SK-N-SH (cell line): ENCODE results near the gene PROX1. TPM values are rescaled to one million over a fixed set of nuclear protein-coding genes. Genes with fewer than 3 reads are reported as not detected.

Experiments
- CTCF ChIA-PET: fragments of 300-600, 350-600 bp; formaldehyde crosslinking; extraction: SDS; loops from one replicate; lab custom pipeline; 2021; lab: Yijun Ruan, JAX
- POLR2A ChIA-PET: fragments of 350-600 bp; sonication (Branson Sonifier 250); formaldehyde crosslinking; extraction: SDS; loops from one replicate; lab custom pipeline; 2020; ENCODE audit warnings: antibody characterized with exemption, inconsistent platforms; lab: Yijun Ruan, JAX
- DNase-seq: peaks from one replicate; pipeline ENCODE4 v3.0.0; 2012
- H2AFZ ChIP-seq: fragments of 200-600 bp; sonication (generic); 2 replicates; pipeline ENCODE4 v1.8.1; 2016; ENCODE audit warnings: antibody characterized with exemption, mild to moderate bottlenecking, low read depth
- H3F3A ChIP-seq: fragments of 200-600 bp; sonication (generic); replicated peaks from 2 replicates; pipeline ENCODE3; 2016; ENCODE audit warnings: antibody characterized with exemption, mild to moderate bottlenecking; ENCODE audit not compliant: insufficient read depth
- H3K27ac ChIP-seq, 2 experiments: fragments of 200-500 bp in 1 of 2; fragments of 200-600 bp in 1 of 2; sonication (Bioruptor generic) in 1 of 2; sonication (generic), shearing (Covaris generic) in 1 of 2; 2 replicates each; pipeline versions ENCODE4 v1.5.1 to v1.6.1; 2014 to 2016; ENCODE audit warnings: low read depth in 2 of 2, inconsistent platforms in 1 of 2, low read length in 1 of 2, mild to moderate bottlenecking in 1 of 2, mixed read lengths in 1 of 2
- H3K27me3 ChIP-seq: fragments of 200-600 bp; sonication (generic), shearing (Covaris generic); 2 replicates; pipeline ENCODE4 v1.6.1; 2016; ENCODE audit warnings: mixed run types; ENCODE audit not compliant: insufficient read depth
- H3K36me3 ChIP-seq, 2 experiments: fragments of 200-500 bp in 1 of 2; fragments of 200-600 bp in 1 of 2; sonication (Bioruptor generic) in 1 of 2; sonication (generic) in 1 of 2; replicated peaks in 1 of 2; 2 replicates each; pipeline versions ENCODE3 to v1.5.1; 2014 to 2016; ENCODE audit warnings: low read length in 1 of 2, mild to moderate bottlenecking in 1 of 2; ENCODE audit not compliant: insufficient read depth in 2 of 2, control insufficient read depth in 1 of 2
- H3K4me1 ChIP-seq, 2 experiments: fragments of 200-500 bp in 1 of 2; fragments of 200-600 bp in 1 of 2; sonication (Bioruptor generic) in 1 of 2; sonication (generic), shearing (Covaris generic) in 1 of 2; 2 replicates each; pipeline versions ENCODE4 v1.5.1 to v1.6.1; 2014 to 2016; ENCODE audit warnings: low read depth in 1 of 2, low read length in 1 of 2, mixed run types in 1 of 2; ENCODE audit not compliant: insufficient read depth in 2 of 2, control insufficient read depth in 1 of 2
- H3K4me2 ChIP-seq: fragments of 200-600 bp; sonication (generic), shearing (Covaris generic); 2 replicates; pipeline ENCODE4 v1.6.1; 2017; ENCODE audit warnings: mixed run types
- H3K4me3 ChIP-seq, 2 experiments: fragments of 200-500 bp in 1 of 2; fragments of 200-600 bp in 1 of 2; sonication (Bioruptor generic) in 1 of 2; sonication (generic), shearing (Covaris generic) in 1 of 2; 2 replicates each; pipeline versions ENCODE4 v1.5.1 to v1.8.1; 2014 to 2016; ENCODE audit warnings: low read depth in 2 of 2, inconsistent platforms in 1 of 2, low read length in 1 of 2, mild to moderate bottlenecking in 1 of 2, mixed read lengths in 1 of 2, moderate library complexity in 1 of 2
- H3K79me2 ChIP-seq: fragments of 200-600 bp; sonication (generic); 2 replicates; pipeline ENCODE4 v1.8.1; 2017; ENCODE audit warnings: mild to moderate bottlenecking; ENCODE audit not compliant: insufficient read depth
- H3K9ac ChIP-seq: fragments of 200-600 bp; sonication (generic); 2 replicates; pipeline ENCODE4 v1.6.1; 2017; ENCODE audit warnings: mixed run types
- H3K9me2 ChIP-seq: fragments of 200-600 bp; sonication (generic); 2 replicates; pipeline ENCODE4 v1.6.1; 2017; ENCODE audit warnings: mixed run types
- H3K9me3 ChIP-seq: fragments of 200-600 bp; sonication (generic); 2 replicates; pipeline ENCODE4 v1.6.1; 2017; ENCODE audit warnings: mixed run types, mild to moderate bottlenecking, moderate library complexity
- H4K20me1 ChIP-seq: fragments of 200-600 bp; sonication (generic); 2 replicates; pipeline ENCODE4 v1.6.1; 2017; ENCODE audit warnings: mild to moderate bottlenecking, mixed run types; ENCODE audit not compliant: insufficient read depth
- CHD2 ChIP-seq: fragments of 150-350 bp; IDR thresholded peaks from 2 replicates; pipeline ENCODE4 v1.6.1; 2018; ENCODE audit warnings: low read length; ENCODE audit not compliant: partially characterized antibody
- FOSL2 ChIP-seq: IDR thresholded peaks from 2 replicates; pipeline ENCODE4 v1.4.0; 2012; ENCODE audit warnings: low read depth, mild to moderate bottlenecking, moderate library complexity, borderline replicate concordance
- FOXJ3 ChIP-seq: sonication (generic); formaldehyde crosslinking; IDR thresholded peaks from 2 replicates; pipeline ENCODE4 v1.5.1; 2020; ENCODE audit warnings: mild to moderate bottlenecking, missing genetic modification reagents
- FOXM1 ChIP-seq: IDR thresholded peaks from 2 replicates; pipeline ENCODE4 v1.4.0; 2012; ENCODE audit warnings: low read depth, mild to moderate bottlenecking
- GABPA ChIP-seq: IDR thresholded peaks from 2 replicates; pipeline ENCODE4 v1.4.0; 2012; ENCODE audit warnings: low read depth, mild to moderate bottlenecking
- GATA2 ChIP-seq: sonication (generic); formaldehyde crosslinking; IDR thresholded peaks from 2 replicates; pipeline ENCODE4 v1.5.0; 2020; ENCODE audit warnings: mild to moderate bottlenecking, missing genetic modification reagents
- MXI1 ChIP-seq: IDR thresholded peaks from 2 replicates; pipeline ENCODE4 v1.6.1; 2012; ENCODE audit warnings: mild to moderate bottlenecking, low read depth, low read length, improper control_type of control experiment
- NFIC ChIP-seq: IDR thresholded peaks from 2 replicates; pipeline ENCODE4 v1.4.0; 2012; ENCODE audit warnings: borderline replicate concordance
- POLR2AphosphoS5 ChIP-seq: IDR thresholded peaks from 2 replicates; pipeline ENCODE4 v1.6.1; 2012; ENCODE audit warnings: low read depth, low read length
- RAD21 ChIP-seq: IDR thresholded peaks from 2 replicates; pipeline ENCODE4 v1.6.1; 2012; ENCODE audit warnings: mild to moderate bottlenecking, low read length
- RFX5 ChIP-seq: IDR thresholded peaks from 2 replicates; pipeline ENCODE4 v1.6.1; 2012; ENCODE audit warnings: mild to moderate bottlenecking, improper control_type of control experiment, low read length
- SIN3A ChIP-seq: IDR thresholded peaks from 2 replicates; pipeline ENCODE4 v1.6.1; 2012; ENCODE audit warnings: low read depth, mild to moderate bottlenecking, low read length, moderate library complexity, borderline replicate concordance
- TAF1 ChIP-seq: IDR thresholded peaks from 2 replicates; pipeline ENCODE4 v1.6.1; 2012; ENCODE audit warnings: low read depth, mild to moderate bottlenecking, low read length, moderate library complexity, borderline replicate concordance
- WGBS: methylation state at CpG from one replicate; pipeline ENCODE4 v1.1.6; 2017; ENCODE audit warnings: low lambda C conversion rate; 5-methylcytosine and 5-hydroxymethylcytosine counted together
- polyA plus RNA-seq, 3 experiments: library from polyadenylated mRNA; depleted of rRNA; stranded (reverse); fragments of >200 nt; gene quantifications; 2 replicates each; pipeline ENCODE4 v1.2.3, GENCODE V29; 2012
- TF ChIP-seq, protein P1 (sequence below): IDR thresholded peaks from 2 replicates; pipeline ENCODE4 v1.4.0; 2012; ENCODE audit warnings: low read depth
- TF ChIP-seq, protein P2 (sequence below): fragments of 200-600 bp; sonication (generic); IDR thresholded peaks from 2 replicates; pipeline ENCODE4 v1.6.1; 2017; ENCODE audit warnings: antibody characterized with exemption, mild to moderate bottlenecking, moderate library complexity

The PROX1 gene
- polyA plus RNA-seq, 1 of the 3 experiments (the other 2 are of a cell fraction), result 0.25 TPM

DNA sequence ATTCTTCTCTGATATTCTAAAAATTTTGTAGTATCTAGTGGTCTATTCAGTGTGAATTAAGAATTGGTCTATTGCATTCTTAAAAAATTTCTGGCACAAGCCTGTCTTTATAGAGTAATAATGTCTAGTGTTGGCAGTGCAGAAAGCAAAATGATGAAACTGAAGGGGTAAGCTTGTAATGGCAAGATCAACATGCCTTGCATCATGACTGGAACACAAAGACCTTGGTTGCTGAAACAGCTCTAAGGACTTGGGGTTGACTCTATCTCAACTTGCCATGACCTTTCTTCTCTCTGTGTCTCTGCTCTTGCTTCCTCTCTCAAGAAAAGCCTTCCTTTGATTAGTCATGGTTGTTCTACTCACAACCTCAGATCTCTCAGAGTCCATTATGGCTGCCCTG, 46.8 kb upstream of the PROX1 start:
- no peaks in the 10 kb centered on the region for H3F3A ChIP-seq
- no peak overlapping the region for H3K9ac ChIP-seq
- DNase-seq, result no peak
- ChIA-PET CTCF (no interaction called here), POLR2A (no interaction called here)
- H3K79me2 ChIP-seq, result no peaks in the 10 kb centered on the region
- H3K4me1 ChIP-seq, result no peaks in the 10 kb centered on the region
- H3K4me3 ChIP-seq, result no peak overlapping the region
- H3K36me3 ChIP-seq, result no peaks in the 10 kb centered on the region
- H3K27ac ChIP-seq, result no peak overlapping the region
- no peaks in the 10 kb centered on the region for H3K9me3 ChIP-seq
- H3K4me2 ChIP-seq, result no peak overlapping the region
- TF ChIP-seq CHD2 (no peak), RAD21 (no peak), POLR2AphosphoS5 (no peak), FOXJ3 (CRISPR knock-in tag) (no peak), MXI1 (no peak), TAF1 (no peak), GABPA (no peak), FOSL2 (no peak), GATA2 (CRISPR knock-in tag) (no peak), FOXM1 (no peak), NFIC (no peak)
- TF ChIP-seq, protein P1, sequence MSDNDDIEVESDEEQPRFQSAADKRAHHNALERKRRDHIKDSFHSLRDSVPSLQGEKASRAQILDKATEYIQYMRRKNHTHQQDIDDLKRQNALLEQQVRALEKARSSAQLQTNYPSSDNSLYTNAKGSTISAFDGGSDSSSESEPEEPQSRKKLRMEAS, result no peak
- TF ChIP-seq, protein P2, sequence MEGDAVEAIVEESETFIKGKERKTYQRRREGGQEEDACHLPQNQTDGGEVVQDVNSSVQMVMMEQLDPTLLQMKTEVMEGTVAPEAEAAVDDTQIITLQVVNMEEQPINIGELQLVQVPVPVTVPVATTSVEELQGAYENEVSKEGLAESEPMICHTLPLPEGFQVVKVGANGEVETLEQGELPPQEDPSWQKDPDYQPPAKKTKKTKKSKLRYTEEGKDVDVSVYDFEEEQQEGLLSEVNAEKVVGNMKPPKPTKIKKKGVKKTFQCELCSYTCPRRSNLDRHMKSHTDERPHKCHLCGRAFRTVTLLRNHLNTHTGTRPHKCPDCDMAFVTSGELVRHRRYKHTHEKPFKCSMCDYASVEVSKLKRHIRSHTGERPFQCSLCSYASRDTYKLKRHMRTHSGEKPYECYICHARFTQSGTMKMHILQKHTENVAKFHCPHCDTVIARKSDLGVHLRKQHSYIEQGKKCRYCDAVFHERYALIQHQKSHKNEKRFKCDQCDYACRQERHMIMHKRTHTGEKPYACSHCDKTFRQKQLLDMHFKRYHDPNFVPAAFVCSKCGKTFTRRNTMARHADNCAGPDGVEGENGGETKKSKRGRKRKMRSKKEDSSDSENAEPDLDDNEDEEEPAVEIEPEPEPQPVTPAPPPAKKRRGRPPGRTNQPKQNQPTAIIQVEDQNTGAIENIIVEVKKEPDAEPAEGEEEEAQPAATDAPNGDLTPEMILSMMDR, result no peak
- H2AFZ ChIP-seq, result no peak overlapping the region
- no peaks in the 10 kb centered on the region for H4K20me1 ChIP-seq
- H3K9me2 ChIP-seq, result no peaks in the 10 kb centered on the region
- H3K27me3 ChIP-seq, result no peaks in the 10 kb centered on the region

GRCh38 chr1:213942061-213942460, 45.7 kb upstream of the PROX1 start:
- no peaks in the 10 kb centered on the region for H3K9me3 ChIP-seq
- ChIA-PET POLR2A (no interaction called here), CTCF (no interaction called here)
- no peak overlapping the region for H3K4me3 ChIP-seq
- H3K36me3 ChIP-seq, result no peaks in the 10 kb centered on the region
- no peaks in the 10 kb centered on the region for H3K79me2 ChIP-seq
- H3K4me1 ChIP-seq, result no peaks in the 10 kb centered on the region
- no peak overlapping the region for H3K9ac ChIP-seq
- TF ChIP-seq SIN3A (no peak), FOXM1 (no peak), RFX5 (no peak)
- TF ChIP-seq, protein P2, result no peak
- no peaks in the 10 kb centered on the region for H4K20me1 ChIP-seq
- WGBS, result 32% methylated on average over 3 of the region's 3 CpGs
- H3F3A ChIP-seq, result no peaks in the 10 kb centered on the region
- DNase-seq, result no peak
- H2AFZ ChIP-seq, result no peak overlapping the region
- no peaks in the 10 kb centered on the region for H3K27me3 ChIP-seq
- H3K4me2 ChIP-seq, result no peak overlapping the region
- H3K9me2 ChIP-seq, result no peaks in the 10 kb centered on the region
- no peak overlapping the region for H3K27ac ChIP-seq
